Measurements from ENCODE around the gene BAG3. TPM values are rescaled to one million over a fixed set of nuclear protein-coding genes. Genes with fewer than 3 reads are reported as not detected.
"Not testable (repeated sequence)": the region's sequence is repeated elsewhere in the genome, so short reads cannot be mapped to it uniquely, and the experiment has no call there.

Gene BAG3
- total and polyA plus RNA-seq, 7 donors = 283 to 855 (median 453) TPM

DNA sequence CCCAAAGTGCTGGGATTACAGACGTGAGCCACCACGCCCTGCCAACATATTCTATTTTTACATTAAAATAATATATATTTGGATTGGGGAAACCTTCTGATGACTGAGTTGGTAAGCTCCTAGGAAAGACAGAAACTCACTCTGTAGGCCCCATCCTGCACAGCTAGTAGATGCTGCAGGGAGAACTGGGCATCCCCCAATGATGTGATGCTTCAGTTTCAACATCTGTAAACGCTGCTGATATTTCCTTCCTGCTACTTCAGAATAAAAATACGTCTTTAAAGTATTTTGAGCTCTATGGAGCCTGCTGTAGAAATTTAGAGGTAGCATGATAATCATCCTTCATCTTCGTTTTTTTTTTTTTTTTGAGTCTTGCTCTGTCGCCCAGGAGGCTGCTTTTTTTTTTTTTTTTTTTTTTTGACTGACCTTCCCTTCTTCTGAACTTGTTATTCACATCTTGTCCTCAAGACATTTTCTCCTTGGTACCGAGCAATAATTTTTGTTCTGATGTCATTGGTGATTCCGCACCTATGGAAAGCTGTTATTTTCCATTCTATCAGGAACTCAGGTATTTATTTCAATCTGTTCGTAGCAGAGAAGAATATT lies 52.8 kb downstream of the BAG3 start:
- 86 to 92% (median 88%) methylated on average over 8 to 9 of the region's 9 CpGs for WGBS, 3 donors
- Histone ChIP-seq H3K27ac (no peak overlapping the region), H3K4me3 (no peak overlapping the region), H3K27me3 (ENCODE audit: insufficient read depth in 3 of 3, low read length in 2 of 3) (no peaks in the 10 kb centered on the region), H3K36me3 (ENCODE audit: insufficient read depth in 1 of 2, low read depth in 1 of 2) (no peaks in the 10 kb centered on the region), H3K9me3 (no peaks in the 10 kb centered on the region), H3K4me1 (no peaks in the 10 kb centered on the region)
- intact Hi-C loops (cut with DNase I) = no loop called here
- TF ChIP-seq, protein P1, sequence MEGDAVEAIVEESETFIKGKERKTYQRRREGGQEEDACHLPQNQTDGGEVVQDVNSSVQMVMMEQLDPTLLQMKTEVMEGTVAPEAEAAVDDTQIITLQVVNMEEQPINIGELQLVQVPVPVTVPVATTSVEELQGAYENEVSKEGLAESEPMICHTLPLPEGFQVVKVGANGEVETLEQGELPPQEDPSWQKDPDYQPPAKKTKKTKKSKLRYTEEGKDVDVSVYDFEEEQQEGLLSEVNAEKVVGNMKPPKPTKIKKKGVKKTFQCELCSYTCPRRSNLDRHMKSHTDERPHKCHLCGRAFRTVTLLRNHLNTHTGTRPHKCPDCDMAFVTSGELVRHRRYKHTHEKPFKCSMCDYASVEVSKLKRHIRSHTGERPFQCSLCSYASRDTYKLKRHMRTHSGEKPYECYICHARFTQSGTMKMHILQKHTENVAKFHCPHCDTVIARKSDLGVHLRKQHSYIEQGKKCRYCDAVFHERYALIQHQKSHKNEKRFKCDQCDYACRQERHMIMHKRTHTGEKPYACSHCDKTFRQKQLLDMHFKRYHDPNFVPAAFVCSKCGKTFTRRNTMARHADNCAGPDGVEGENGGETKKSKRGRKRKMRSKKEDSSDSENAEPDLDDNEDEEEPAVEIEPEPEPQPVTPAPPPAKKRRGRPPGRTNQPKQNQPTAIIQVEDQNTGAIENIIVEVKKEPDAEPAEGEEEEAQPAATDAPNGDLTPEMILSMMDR (IDR thresholded peaks at IDR 0.05) = no peak
- DNase-seq (no peak), ATAC-seq (no peak)

DNA sequence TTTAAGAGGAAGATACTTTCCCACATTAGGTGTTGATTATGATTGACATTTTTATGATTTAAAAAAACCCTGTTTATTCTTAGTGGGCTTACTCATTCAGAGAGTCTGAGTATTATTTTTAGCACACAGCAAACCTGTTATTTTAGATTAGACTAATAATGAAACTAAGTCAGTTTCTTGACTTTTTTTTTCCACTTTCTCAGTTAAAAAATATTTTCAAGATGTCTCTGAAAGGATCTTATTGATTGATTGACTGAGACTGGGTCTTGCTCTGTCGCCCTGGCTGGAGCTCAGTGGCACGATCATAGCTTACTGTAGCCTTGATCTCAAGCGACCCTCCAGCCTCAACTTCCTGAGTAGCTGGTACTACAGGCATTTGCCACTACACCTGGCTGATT lies 54.3 kb downstream of the BAG3 start:
- H3K4me3 ChIP-seq = no peak overlapping the region
- H3K27ac ChIP-seq = no peak overlapping the region
- ATAC-seq = peak in 1 of 4 donors; percentile 68

DNA sequence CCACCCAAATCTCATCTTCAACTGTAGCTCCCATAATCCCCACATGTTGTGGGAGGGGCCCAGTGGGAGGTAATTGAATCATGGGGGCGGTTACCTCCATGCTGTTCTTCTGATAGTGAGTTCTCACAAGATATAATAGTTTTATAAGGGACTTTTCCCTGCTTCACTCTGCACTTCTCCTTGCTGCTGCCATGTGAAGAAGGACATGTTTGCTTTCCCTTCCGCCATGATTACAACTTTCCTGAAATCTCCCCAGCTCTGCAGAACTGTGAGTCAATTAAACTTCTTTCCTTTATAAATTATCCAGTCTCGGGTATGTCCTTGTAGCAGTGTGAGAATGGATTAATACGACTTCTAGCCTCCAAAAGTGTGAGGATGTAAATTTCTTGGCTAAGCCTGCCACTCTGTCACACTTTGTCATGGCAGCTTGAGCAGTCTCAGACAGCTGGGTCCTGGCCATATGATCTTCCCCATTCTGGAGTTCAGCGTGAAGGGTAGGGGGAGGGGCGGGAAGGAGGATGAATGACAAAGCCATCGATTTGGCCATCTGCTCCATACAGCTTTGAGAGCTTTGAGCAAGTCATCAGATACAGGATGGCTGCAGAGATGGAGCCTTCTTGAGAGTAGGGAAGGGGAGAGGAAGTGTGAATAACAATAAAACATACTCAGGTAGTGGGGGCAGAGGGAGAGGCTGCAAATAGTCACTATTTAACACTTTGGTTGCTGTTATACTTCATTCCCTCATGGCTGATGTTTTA lies 55.5 kb downstream of the BAG3 start:
- H3K27me3 ChIP-seq (ENCODE audit: insufficient read depth in 3 of 3, low read length in 2 of 3) = no peaks in the 10 kb centered on the region
- intact Hi-C loops (cut with DNase I) = no loop called here
- DNase-seq = no peak
- no peaks in the 10 kb centered on the region for H3K36me3 ChIP-seq (ENCODE audit: insufficient read depth in 1 of 2, low read depth in 1 of 2)
- H3K4me3 ChIP-seq = no peak overlapping the region
- no peaks in the 10 kb centered on the region for H3K9me3 ChIP-seq
- 55 to 62% (median 57%) methylated on average over 7 of the region's 7 CpGs for WGBS, 3 donors
- no peaks in the 10 kb centered on the region for H3K4me1 ChIP-seq
- no peak overlapping the region for H3K27ac ChIP-seq
- no peak for ATAC-seq
- TF ChIP-seq, protein P1 (IDR thresholded peaks at IDR 0.05) = no peak

More for the DNA sequence above, 54.3 kb downstream of the BAG3 start:
- no peaks in the 10 kb centered on the region for H3K9me3 ChIP-seq
- H3K27me3 ChIP-seq (ENCODE audit: insufficient read depth in 3 of 3, low read length in 2 of 3) = no peaks in the 10 kb centered on the region
- 83 to 91% (median 89%) methylated on average over 3 of the region's 3 CpGs for WGBS, 3 donors
- TF ChIP-seq, protein P1 (IDR thresholded peaks at IDR 0.05) = no peak
- H3K36me3 ChIP-seq (ENCODE audit: insufficient read depth in 1 of 2, low read depth in 1 of 2) = no peaks in the 10 kb centered on the region
- H3K4me1 ChIP-seq = no peaks in the 10 kb centered on the region
- DNase-seq = no peak
- intact Hi-C loops (cut with DNase I) = no loop called here

DNA sequence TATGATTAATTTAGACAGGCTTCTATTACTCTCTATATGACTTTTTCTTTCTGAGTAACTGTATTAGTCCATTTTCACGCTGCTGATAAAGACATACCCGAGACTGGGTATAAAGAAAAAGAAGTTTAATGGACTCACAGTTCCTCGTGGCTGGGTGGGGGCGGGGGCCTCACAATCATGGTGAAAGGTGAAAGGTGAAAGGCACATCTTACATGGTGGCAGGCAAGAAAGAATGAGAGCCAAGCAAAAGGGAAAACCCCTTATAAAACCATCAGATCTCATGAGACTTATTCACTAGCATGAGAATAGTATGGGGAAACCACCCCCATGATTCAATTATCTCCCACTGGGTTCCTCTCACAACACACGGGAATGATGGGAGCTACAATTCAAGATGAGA lies 56.2 kb downstream of the BAG3 start:
- H3K9me3 ChIP-seq; DNase-seq; intact Hi-C loops (cut with DNase I); H3K27ac ChIP-seq; H3K36me3 ChIP-seq (ENCODE audit: insufficient read depth in 1 of 2, low read depth in 1 of 2); H3K27me3 ChIP-seq (ENCODE audit: insufficient read depth in 3 of 3, low read length in 2 of 3); ATAC-seq; H3K4me3 ChIP-seq; H3K4me1 ChIP-seq: not testable (repeated sequence)
- WGBS, 3 donors = 84 to 86% (median 86%) methylated on average over 5 of the region's 5 CpGs

DNA sequence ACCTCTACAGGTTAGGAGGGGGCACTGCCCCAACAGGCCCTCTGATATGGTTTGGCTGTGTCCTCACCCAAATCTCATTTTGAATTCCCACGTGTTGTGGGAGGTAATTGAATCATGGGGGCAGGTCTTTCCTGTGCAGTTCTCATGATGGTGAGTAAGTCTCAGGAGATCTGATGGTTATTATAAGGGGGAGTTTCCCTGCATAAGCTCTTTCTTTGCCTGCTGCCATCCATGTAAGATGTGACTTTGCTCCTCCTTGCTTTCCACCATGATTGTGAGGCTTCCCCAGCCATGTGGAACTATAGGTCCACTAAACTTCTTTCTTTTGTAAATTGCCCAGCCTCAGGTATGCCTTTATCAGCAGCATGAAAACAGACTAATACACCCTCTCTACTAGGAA lies 59.8 kb downstream of the BAG3 start:
- H3K27me3 ChIP-seq (ENCODE audit: insufficient read depth in 3 of 3, low read length in 2 of 3); ATAC-seq; H3K36me3 ChIP-seq (ENCODE audit: insufficient read depth in 1 of 2, low read depth in 1 of 2); H3K9me3 ChIP-seq; intact Hi-C loops (cut with DNase I); H3K4me3 ChIP-seq; DNase-seq; H3K27ac ChIP-seq: not testable (repeated sequence)
- H3K4me1 ChIP-seq = peaks cover 11% of the 10 kb centered on the region
- 83 to 88% (median 88%) methylated on average over 1 of the region's 1 CpG for WGBS, 3 donors

Measured in psoas muscle (tissue), 8 donors.